Omental fat pad (tissue), 4 donors: ENCODE measurements around the gene CFTR. TPM values are rescaled to one million over a fixed set of nuclear protein-coding genes. Genes with fewer than 3 reads are reported as not detected.

Source experiments
- ATAC-seq: fragments of 150-250 bp; one replicate; pipeline ENCODE4 v1.9.1; 2016; ENCODE audit warnings: mild to moderate bottlenecking, moderate library complexity; ENCODE audit not compliant: low FRiP score
- DNase-seq: peaks from one replicate; pipeline ENCODE4 v3.0.0-alpha.2; 2019; ENCODE audit warnings: low spot score
- CTCF ChIP-seq, 3 donors: fragments of 450-650 bp; IDR thresholded peaks; one replicate each; pipeline ENCODE4 v1.5.1; 2016 to 2017; ENCODE audit warnings: antibody characterized with exemption in 3 of 3, mild to moderate bottlenecking in 3 of 3, moderate library complexity in 2 of 3
- total RNA-seq, 4 donors: library from RNA; depleted of rRNA; stranded (reverse); fragments of >200 nt; gene quantifications; one replicate each; pipeline ENCODE4 v1.1.0, GENCODE V29; 2016

CFTR gene
- total RNA-seq, 4 donors from 2014 or later = 0.32 to 7.1 (median 1.3) TPM

GRCh38 chr7:117531595-117532244, 51.9 kb downstream of the CFTR start:
- no peak for ATAC-seq

GRCh38 chr7:117538053-117538452, 58.2 kb downstream of the CFTR start:
- ATAC-seq (no peak), DNase-seq (no peak)
- TF ChIP-seq CTCF (IDR thresholded peaks at IDR 0.05) = no peak

More at GRCh38 chr7:117531595-117532244, 51.9 kb downstream of the CFTR start:
- no peak for DNase-seq
- TF ChIP-seq CTCF (IDR thresholded peaks at IDR 0.05) = no peak

- ATAC-seq = no peak
- no peak for TF ChIP-seq CTCF (IDR thresholded peaks at IDR 0.05)
- no peak for DNase-seq
Measured at GRCh38 chr7:117544061-117544460, 64.2 kb downstream of the CFTR start.

GRCh38 chr7:117548035-117548434, 68.2 kb downstream of the CFTR start:
- ATAC-seq (no peak), DNase-seq (no peak)

GRCh38 chr7:117550625-117551024, 70.8 kb downstream of the CFTR start:
- no peak for ATAC-seq
- TF ChIP-seq CTCF (IDR thresholded peaks at IDR 0.05) = no peak
- no peak for DNase-seq

More at GRCh38 chr7:117548035-117548434, 68.2 kb downstream of the CFTR start:
- TF ChIP-seq CTCF (IDR thresholded peaks at IDR 0.05) = no peak

GRCh38 chr7:117552660-117553059, 72.8 kb downstream of the CFTR start:
- DNase-seq = no peak
- no peak for ATAC-seq
- TF ChIP-seq CTCF (IDR thresholded peaks at IDR 0.05) = no peak

GRCh38 chr7:117555260-117555659, 75.4 kb downstream of the CFTR start:
- no peak for ATAC-seq
- DNase-seq = no peak
- TF ChIP-seq CTCF (IDR thresholded peaks at IDR 0.05) = no peak
